Measurements from ENCODE around the gene CDH16. TPM values are rescaled to one million over a fixed set of nuclear protein-coding genes. Genes with fewer than 3 reads are reported as not detected.
"Not testable (repeated sequence)": the region's sequence is repeated elsewhere in the genome, so short reads cannot be mapped to it uniquely, and the experiment has no call there.

The CDH16 gene
- total RNA-seq, 1 donor from 2014 or later = not detected

- peak; percentile 60 for DNase-seq (ENCODE audit: extremely low read depth, low read depth, low spot score)
These were observed 28.8 kb upstream of the CDH16 start for GRCh38 chr16:66947302-66948065.

DNA sequence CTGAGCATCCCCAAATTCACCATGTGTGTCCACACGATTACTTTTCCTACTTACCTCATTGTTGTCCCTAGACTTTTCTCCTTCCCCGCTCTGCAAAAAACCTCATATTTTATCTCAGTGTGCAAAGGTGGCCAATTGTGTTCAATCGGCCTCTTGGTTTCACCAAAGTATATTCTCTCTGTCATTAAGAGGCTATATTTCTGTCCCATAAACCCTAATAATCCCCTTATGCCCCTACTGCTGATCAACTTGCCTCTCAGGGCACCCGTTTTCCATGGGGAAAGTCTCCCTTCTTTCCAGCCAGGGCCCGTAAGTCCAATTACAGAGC lies 28.3 kb upstream of the CDH16 start:
- DNase-seq (ENCODE audit: extremely low read depth, low read depth, low spot score) = no peak

DNA sequence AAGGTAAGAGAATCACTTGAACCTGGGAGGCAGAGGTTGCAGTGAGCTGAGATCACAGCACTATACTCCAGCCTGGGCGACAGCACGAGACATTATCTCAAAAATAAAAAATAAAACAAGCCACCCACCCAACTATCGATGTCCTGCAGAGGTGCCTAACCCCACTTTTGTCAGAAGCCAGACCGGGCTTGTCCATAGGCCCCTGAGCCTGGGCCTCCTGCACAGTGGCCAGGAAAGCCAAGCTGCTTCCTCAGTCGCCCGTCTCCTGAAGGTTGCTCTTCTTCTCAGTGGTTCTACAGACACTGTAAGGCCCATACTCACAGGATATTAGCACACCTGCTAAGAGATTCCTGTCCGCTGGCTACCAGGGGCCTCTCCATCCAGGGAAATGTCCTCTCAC lies 27.9 kb upstream of the CDH16 start:
- no peak for DNase-seq (ENCODE audit: extremely low read depth, low read depth, low spot score)

DNA sequence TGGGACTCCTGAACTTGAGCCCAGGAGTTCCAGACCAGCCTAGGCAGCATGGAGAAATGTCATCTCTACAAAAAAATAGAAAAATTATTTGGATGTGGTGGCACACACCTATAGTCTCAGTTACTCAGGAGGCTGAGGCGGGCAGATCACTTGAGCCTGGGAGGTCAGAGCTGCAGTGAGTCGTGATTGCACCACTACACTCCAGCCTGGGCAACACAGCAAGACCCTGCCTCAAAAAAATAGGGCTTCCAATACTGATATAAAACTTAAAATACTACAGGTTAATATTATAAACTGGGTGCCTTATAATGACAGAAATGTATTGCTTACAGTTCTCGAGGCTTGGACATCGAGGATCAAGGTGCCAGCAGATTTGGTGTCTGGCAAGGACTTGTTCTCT lies 27.3 kb upstream of the CDH16 start:
- no peak for DNase-seq (ENCODE audit: extremely low read depth, low read depth, low spot score)

DNA sequence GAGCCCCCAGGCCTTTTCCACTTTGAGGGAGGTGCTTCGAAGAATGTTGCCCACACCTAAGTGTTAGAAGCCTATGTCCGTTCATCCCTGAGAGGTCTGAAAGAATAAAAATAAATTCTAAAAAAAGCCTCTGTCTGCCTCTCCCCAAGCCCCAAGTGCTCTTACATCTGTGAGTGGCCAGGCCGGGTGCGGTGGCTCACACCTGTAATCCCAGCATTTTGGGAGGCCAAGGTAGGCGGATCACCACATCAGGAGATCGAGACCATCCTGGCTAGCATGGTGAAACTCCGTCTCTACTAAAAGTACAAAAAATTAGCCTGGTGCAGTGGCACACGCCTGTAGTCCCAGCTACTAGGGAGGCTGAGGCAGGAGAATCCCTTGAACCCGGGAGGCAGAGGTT lies 26.3 kb upstream of the CDH16 start:
- DNase-seq (ENCODE audit: extremely low read depth, low read depth, low spot score) = not testable (repeated sequence)

GRCh38 chr16:66944054-66944441 lies 25.4 kb upstream of the CDH16 start:
- no peak for DNase-seq (ENCODE audit: extremely low read depth, low read depth, low spot score)

- no peak for DNase-seq (ENCODE audit: extremely low read depth, low read depth, low spot score)
These were observed 24.9 kb upstream of the CDH16 start for GRCh38 chr16:66943426-66944053.

DNA sequence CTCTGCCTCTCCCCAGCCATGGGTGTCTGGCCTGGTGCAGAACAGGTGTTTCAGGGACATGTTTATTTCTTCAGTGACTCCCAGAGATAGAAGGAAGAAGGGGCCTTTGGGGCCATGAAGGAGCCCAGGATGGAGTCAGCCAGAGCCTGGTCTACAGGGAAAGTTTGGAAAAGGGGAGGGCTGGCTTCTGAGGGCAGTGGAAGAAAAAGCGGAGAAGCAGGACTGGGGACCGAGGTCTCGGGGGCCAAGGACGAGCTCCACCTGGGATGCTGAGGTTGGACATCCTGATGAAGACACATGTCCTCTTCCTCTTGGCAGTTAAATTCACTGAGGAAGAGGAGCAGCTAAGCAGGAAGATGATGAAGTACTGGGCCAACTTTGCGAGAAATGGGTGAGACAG lies 24.3 kb upstream of the CDH16 start:
- no peak for DNase-seq (ENCODE audit: extremely low read depth, low read depth, low spot score)

DNA sequence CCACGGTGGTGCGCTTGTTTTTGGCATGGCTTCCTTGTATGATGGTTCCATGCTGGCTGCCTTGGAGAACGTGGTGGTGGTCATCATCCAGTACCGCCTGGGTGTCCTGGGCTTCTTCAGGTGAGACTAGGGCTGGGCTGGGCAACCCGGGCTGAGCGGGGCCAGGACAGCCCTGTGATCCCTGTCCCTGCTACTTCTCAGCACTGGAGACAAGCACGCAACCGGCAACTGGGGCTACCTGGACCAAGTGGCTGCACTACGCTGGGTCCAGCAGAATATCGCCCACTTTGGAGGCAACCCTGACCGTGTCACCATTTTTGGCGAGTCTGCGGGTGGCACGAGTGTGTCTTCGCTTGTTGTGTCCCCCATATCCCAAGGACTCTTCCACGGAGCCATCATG lies 21.6 kb upstream of the CDH16 start:
- no peak for DNase-seq (ENCODE audit: extremely low read depth, low read depth, low spot score)

GRCh38 chr16:66939366-66939765 lies 20.7 kb upstream of the CDH16 start:
- DNase-seq (ENCODE audit: extremely low read depth, low read depth, low spot score) = no peak

DNA sequence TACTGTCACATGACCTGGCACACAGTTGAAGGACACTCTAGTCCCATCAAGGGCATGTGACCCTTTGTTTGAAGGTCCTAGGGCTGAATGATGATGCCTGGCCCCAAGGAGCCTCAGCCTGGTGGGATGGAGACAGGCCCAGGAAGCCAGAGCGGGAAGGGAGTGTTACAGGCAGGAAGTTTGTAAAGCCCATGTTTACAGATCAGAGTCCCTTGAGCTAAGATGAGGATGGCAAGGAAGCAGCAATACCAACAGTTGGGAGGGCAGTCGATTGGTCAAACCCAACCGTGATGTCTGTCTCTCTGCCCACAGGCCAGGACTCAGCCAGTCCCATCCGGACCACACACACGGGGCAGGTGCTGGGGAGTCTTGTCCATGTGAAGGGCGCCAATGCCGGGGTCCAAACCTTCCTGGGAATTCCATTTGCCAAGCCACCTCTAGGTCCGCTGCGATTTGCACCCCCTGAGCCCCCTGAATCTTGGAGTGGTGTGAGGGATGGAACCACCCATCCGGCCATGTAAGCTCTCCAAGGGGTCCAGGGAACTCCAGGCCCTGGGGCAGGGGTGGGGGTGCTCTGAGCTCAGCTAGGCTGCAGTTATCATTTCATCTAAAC lies 19.1 kb upstream of the CDH16 start:
- no peak for DNase-seq (ENCODE audit: extremely low read depth, low read depth, low spot score)

- no peak for DNase-seq (ENCODE audit: extremely low read depth, low read depth, low spot score)
These were observed 18.3 kb upstream of the CDH16 start for GRCh38 chr16:66936889-66937554.

DNA sequence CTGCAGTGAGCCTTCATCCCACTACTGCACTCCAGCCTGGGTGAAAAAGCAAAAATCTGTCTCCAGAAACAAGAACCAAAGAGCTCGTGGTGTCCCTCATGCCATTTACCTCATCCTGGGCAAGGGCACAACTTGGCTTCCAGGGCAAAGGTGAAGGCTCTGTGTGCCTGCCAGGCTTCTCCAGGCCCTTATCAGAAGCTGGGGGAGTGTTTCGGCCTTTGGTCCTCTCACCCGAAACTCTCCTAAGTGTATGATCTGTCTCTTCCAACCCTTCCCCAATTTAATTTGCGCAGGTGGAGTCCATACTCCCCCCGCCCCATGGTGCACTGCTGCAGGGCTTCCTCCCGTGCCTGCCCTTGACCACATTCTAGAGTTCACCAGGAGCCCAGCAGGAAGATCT lies 17.8 kb upstream of the CDH16 start:
- DNase-seq (ENCODE audit: extremely low read depth, low read depth, low spot score) = no peak

GRCh38 chr16:66935314-66936011 lies 16.8 kb upstream of the CDH16 start, which contains the start of gene CES2:
CES2 (plus strand) TSS chr16:66935516; CDS start chr16:66935636, 120 bp downstream.
- no peak for DNase-seq (ENCODE audit: extremely low read depth, low read depth, low spot score)

GRCh38 chr16:66934839-66935313 lies 16.2 kb upstream of the CDH16 start:
- DNase-seq (ENCODE audit: extremely low read depth, low read depth, low spot score) = not testable (repeated sequence)

DNA sequence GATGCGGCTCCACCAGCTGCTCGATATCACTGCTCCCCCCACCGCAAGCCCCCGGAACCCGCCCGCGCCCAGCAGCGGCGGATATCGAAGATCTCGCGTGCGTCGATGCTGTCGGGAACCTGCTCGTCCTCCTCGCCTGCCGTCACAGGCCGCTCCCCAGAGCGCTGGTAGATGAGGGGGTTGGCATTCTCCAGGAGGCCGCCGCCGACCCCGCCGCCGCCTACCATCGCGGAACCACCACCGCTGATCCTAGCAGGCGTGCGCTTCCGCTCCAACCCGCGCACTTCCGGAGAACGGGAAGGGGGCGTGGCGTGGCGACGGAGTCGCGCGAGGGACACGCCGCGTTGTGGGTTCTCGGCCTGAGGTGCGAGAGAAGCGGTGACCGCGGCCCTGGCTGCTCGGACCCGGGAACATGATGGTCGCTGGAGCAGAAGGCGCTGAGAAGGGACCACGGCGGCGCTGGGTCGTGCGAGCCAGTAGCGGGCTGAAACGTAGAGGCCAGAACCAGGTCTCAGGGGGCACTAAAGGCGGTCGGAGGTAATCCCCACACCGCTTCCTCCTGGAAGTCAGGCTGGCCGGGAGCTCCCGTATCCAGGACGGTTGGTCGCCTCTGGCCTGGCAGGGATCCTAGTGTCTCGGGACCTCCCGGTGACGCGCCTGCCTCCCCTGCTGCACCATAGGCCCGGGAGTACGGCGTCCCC lies 15.6 kb upstream of the CDH16 start, which contains the start of gene CIAO2B:
CIAO2B (minus strand) TSS at position 265 of the 701 bp plus-strand sequence; CDS start at position 227, 38 bp downstream.
- DNase-seq (ENCODE audit: extremely low read depth, low read depth, low spot score) = no peak

GRCh38 chr16:66933776-66934137 lies 15.1 kb upstream of the CDH16 start:
- no peak for DNase-seq (ENCODE audit: extremely low read depth, low read depth, low spot score)

GRCh38 chr16:66932076-66932475 lies 13.4 kb upstream of the CDH16 start:
- DNase-seq (ENCODE audit: extremely low read depth, low read depth, low spot score) = no peak

- no peak for DNase-seq (ENCODE audit: extremely low read depth, low read depth, low spot score)
These were observed 13.0 kb upstream of the CDH16 start for GRCh38 chr16:66931665-66932064.

DNA sequence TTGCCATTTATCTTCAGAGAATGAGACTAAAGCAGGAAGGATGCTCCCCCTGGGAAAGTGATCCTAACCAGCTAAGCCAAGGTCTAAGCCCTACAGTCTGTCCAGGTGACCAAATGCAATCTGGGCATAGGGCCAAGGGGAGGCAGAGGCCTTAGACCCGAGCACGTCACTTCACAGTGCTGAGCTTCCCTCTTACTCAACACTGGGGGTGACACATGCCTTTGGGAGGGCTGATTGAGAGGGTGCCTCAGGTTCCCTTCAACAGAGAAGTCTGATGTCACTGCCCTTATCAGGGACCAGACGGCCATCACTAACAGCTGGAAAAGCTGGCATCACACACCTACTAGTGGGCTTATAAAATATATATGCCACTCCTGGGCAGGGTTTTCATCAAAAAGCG lies 11.5 kb upstream of the CDH16 start:
- DNase-seq (ENCODE audit: extremely low read depth, low read depth, low spot score) = no peak

Data from glomerular endothelial cell (primary cell).